Astrocyte (in vitro differentiated cells and primary cell): Measurements from ENCODE around the gene DMKN. TPM values are rescaled to one million over a fixed set of nuclear protein-coding genes. Genes with fewer than 3 reads are reported as not detected.

Experiments
- DNase-seq: peaks from one replicate; pipeline ENCODE4 v3.0.0-alpha.2; 2010; ENCODE audit warnings: low read depth
- FAIRE-seq: peaks from 2 replicates; lab custom pipeline; 2011; peaks lifted over from hg19 to GRCh38; lab: Jason Lieb, UNC
- H2AFZ ChIP-seq: 2 replicates; pipeline ENCODE4 v1.6.0; 2012; ENCODE audit warnings: low read depth, low read length, inconsistent platforms
- H3K27ac ChIP-seq: 2 replicates; pipeline ENCODE4 v1.5.1; 2011; ENCODE audit warnings: low read depth, low read length, inconsistent platforms
- H3K27me3 ChIP-seq: 2 replicates; pipeline ENCODE4 v1.6.0; 2011; ENCODE audit warnings: low read length, inconsistent platforms; ENCODE audit not compliant: insufficient read depth
- H3K36me3 ChIP-seq: 2 replicates; pipeline ENCODE4 v1.5.1; 2011; ENCODE audit warnings: low read length, inconsistent platforms; ENCODE audit not compliant: insufficient read depth
- H3K4me1 ChIP-seq: 2 replicates; pipeline ENCODE4 v1.5.1; 2011; ENCODE audit warnings: low read length, inconsistent platforms; ENCODE audit not compliant: insufficient read depth
- H3K4me2 ChIP-seq: 2 replicates; pipeline ENCODE4 v1.6.0; 2012; ENCODE audit warnings: low read length, inconsistent platforms
- H3K4me3 ChIP-seq: 2 replicates; pipeline ENCODE4 v1.5.1; 2011; ENCODE audit warnings: low read depth, mild to moderate bottlenecking, low read length, inconsistent platforms; ENCODE audit not compliant: insufficient read depth
- H3K79me2 ChIP-seq: 2 replicates; pipeline ENCODE4 v1.6.0; 2012; ENCODE audit warnings: mild to moderate bottlenecking, low read length, inconsistent platforms; ENCODE audit not compliant: insufficient read depth
- H3K9ac ChIP-seq: 2 replicates; pipeline ENCODE4 v1.6.0; 2012; ENCODE audit warnings: mild to moderate bottlenecking, low read length, inconsistent platforms
- H3K9me3 ChIP-seq: 2 replicates; pipeline ENCODE4 v1.5.1; 2012; ENCODE audit warnings: low read depth, mild to moderate bottlenecking, low read length, inconsistent platforms; ENCODE audit not compliant: insufficient read depth
- H4K20me1 ChIP-seq: 2 replicates; pipeline ENCODE4 v1.6.0; 2012; ENCODE audit warnings: low read length, inconsistent platforms; ENCODE audit not compliant: insufficient read depth
- H3K27ac Mint-ChIP-seq: one replicate; pipeline ENCODE4 v1.8.0; 2021; ENCODE audit warnings: mild to moderate bottlenecking, mixed read lengths; ENCODE audit not compliant: unreplicated experiment
- H3K27me3 Mint-ChIP-seq: one replicate; pipeline ENCODE4 v1.8.0; 2021; ENCODE audit warnings: low read depth, mixed read lengths; ENCODE audit not compliant: unreplicated experiment
- H3K36me3 Mint-ChIP-seq: one replicate; pipeline ENCODE4 v1.8.0; 2021; ENCODE audit warnings: low read depth, mixed read lengths; ENCODE audit not compliant: unreplicated experiment
- H3K4me1 Mint-ChIP-seq: one replicate; pipeline ENCODE4 v1.8.0; 2021; ENCODE audit warnings: low read depth, mixed read lengths; ENCODE audit not compliant: unreplicated experiment
- H3K4me3 Mint-ChIP-seq: one replicate; pipeline ENCODE4 v1.8.0; 2021; ENCODE audit warnings: mild to moderate bottlenecking, moderate library complexity, mixed read lengths; ENCODE audit not compliant: unreplicated experiment
- H3K9me3 Mint-ChIP-seq: one replicate; pipeline ENCODE4 v1.8.0; 2021; ENCODE audit warnings: mild to moderate bottlenecking, mixed read lengths; ENCODE audit not compliant: unreplicated experiment
- EZH2 ChIP-seq: IDR thresholded peaks from 2 replicates; pipeline ENCODE4 v1.6.1; 2012; ENCODE audit warnings: mild to moderate bottlenecking, low read length, inconsistent platforms; ENCODE audit not compliant: insufficient read depth
- total RNA-seq: library from RNA; stranded (reverse); gene quantifications from 2 replicates; pipeline ENCODE4 v1.2.1, GENCODE V29; 2021
- TF ChIP-seq, protein P1 (sequence below): IDR thresholded peaks from 2 replicates; pipeline ENCODE4 v1.5.1; 2011; ENCODE audit warnings: low read depth, mild to moderate bottlenecking, inconsistent platforms, low read length, moderate library complexity; ENCODE audit not compliant: insufficient read depth

DMKN gene
- total RNA-seq, 1 donor from 2014 or later, result 56.9 TPM

- no peak overlapping the region for H3K27ac Mint-ChIP-seq
- no peak for TF ChIP-seq EZH2
- TF ChIP-seq, protein P1, sequence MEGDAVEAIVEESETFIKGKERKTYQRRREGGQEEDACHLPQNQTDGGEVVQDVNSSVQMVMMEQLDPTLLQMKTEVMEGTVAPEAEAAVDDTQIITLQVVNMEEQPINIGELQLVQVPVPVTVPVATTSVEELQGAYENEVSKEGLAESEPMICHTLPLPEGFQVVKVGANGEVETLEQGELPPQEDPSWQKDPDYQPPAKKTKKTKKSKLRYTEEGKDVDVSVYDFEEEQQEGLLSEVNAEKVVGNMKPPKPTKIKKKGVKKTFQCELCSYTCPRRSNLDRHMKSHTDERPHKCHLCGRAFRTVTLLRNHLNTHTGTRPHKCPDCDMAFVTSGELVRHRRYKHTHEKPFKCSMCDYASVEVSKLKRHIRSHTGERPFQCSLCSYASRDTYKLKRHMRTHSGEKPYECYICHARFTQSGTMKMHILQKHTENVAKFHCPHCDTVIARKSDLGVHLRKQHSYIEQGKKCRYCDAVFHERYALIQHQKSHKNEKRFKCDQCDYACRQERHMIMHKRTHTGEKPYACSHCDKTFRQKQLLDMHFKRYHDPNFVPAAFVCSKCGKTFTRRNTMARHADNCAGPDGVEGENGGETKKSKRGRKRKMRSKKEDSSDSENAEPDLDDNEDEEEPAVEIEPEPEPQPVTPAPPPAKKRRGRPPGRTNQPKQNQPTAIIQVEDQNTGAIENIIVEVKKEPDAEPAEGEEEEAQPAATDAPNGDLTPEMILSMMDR, result no peak
- no peak for FAIRE-seq
These were observed 58.8 kb downstream of the DMKN start for GRCh38 chr19:35454663-35455062.

DNA sequence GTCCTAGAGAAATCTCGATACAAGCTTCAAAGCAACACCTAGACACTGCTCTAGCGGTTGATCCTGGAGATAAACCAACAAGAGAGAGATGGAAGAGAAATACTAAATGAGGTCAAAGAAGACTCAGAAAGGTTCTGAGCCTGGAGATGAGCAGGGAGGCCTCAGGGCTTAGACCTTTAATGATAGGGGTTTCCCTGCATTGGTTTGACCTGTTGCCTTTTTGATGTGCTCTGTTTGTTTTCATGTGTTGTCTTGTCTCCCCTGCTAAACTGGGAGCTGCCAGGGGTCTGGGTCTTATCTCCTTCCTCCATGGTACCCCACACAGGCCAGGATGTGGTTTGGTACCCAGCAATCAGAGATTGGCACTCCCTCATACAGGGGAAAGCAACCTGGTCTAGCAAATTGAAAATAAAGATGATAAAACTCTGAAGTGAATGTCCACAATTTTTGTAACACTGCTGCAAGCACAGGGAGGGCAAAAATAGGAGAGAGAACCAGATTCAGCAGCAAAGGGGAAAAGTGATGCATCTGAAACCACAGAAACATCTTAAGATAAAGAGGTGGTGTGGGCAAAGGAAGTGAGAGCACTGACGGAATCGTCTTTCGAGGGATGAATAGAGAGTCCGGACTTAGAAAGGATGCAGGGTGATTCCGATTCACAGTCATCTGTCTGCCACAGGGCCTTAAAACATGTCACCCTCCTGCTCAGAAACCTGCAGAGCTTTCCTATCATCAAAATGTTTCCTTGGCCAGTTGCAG, 61.9 kb downstream of the DMKN start:
- no peaks in the 10 kb centered on the region for H3K4me1 ChIP-seq
- no peak overlapping the region for H3K9ac ChIP-seq
- H2AFZ ChIP-seq, result no peak overlapping the region
- TF ChIP-seq, protein P1, result no peak
- TF ChIP-seq EZH2, result no peak
- peaks cover 55% of the 10 kb centered on the region for H3K27me3 Mint-ChIP-seq
- no peaks in the 10 kb centered on the region for H4K20me1 ChIP-seq
- FAIRE-seq, result no peak
- H3K9me3 ChIP-seq, result no peaks in the 10 kb centered on the region
- no peaks in the 10 kb centered on the region for H3K79me2 ChIP-seq
- no peaks in the 10 kb centered on the region for H3K36me3 ChIP-seq
- H3K36me3 Mint-ChIP-seq, result no peaks in the 10 kb centered on the region
- H3K27ac ChIP-seq, result no peak overlapping the region
- H3K27ac Mint-ChIP-seq, result no peak overlapping the region
- no peak overlapping the region for H3K4me3 ChIP-seq
- H3K4me1 Mint-ChIP-seq, result no peaks in the 10 kb centered on the region
- H3K4me2 ChIP-seq, result no peak overlapping the region
- no peak for DNase-seq
- H3K4me3 Mint-ChIP-seq, result no peak overlapping the region
- no peaks in the 10 kb centered on the region for H3K27me3 ChIP-seq
- no peaks in the 10 kb centered on the region for H3K9me3 Mint-ChIP-seq

More at GRCh38 chr19:35454663-35455062, 58.8 kb downstream of the DMKN start:
- H3K27ac ChIP-seq, result no peak overlapping the region
- no peaks in the 10 kb centered on the region for H3K9me3 ChIP-seq
- Mint-ChIP-seq H3K36me3 (peaks cover 3% of the 10 kb centered on the region), H3K4me3 (no peak overlapping the region), H3K9me3 (no peaks in the 10 kb centered on the region), H3K27me3 (peaks cover 49% of the 10 kb centered on the region), H3K4me1 (no peaks in the 10 kb centered on the region)
- H3K4me2 ChIP-seq, result no peak overlapping the region
- H2AFZ ChIP-seq, result no peak overlapping the region
- no peak for DNase-seq
- H4K20me1 ChIP-seq, result no peaks in the 10 kb centered on the region
- no peak overlapping the region for H3K9ac ChIP-seq
- no peaks in the 10 kb centered on the region for H3K27me3 ChIP-seq
- no peaks in the 10 kb centered on the region for H3K79me2 ChIP-seq
- H3K36me3 ChIP-seq, result no peaks in the 10 kb centered on the region
- no peaks in the 10 kb centered on the region for H3K4me1 ChIP-seq
- no peak overlapping the region for H3K4me3 ChIP-seq
